Keratinocyte (primary cell): ENCODE measurements around the gene IFITM10. TPM values are rescaled to one million over a fixed set of nuclear protein-coding genes. Genes with fewer than 3 reads are reported as not detected.

ENCODE experiments used
- DNase-seq: peaks from one replicate; pipeline ENCODE4 v3.0.0-alpha.2; 2011; ENCODE audit warnings: low read depth, missing footprints, low spot score
- FAIRE-seq: peaks from 2 replicates; lab custom pipeline; 2011; peaks lifted over from hg19 to GRCh38; lab: Jason Lieb, UNC
- H2AFZ ChIP-seq: 2 replicates; pipeline ENCODE4 v1.6.0; 2012; ENCODE audit warnings: low read length, control low read depth, inconsistent platforms; ENCODE audit not compliant: control insufficient read depth
- H3K27ac ChIP-seq: 2 replicates; pipeline ENCODE4 v1.5.1; 2011; ENCODE audit warnings: low read length; ENCODE audit not compliant: control insufficient read depth, insufficient read depth
- H3K27me3 ChIP-seq: 3 replicates; pipeline ENCODE4 v1.6.0; 2011; ENCODE audit warnings: low read length; ENCODE audit not compliant: control insufficient read depth, insufficient read depth; ENCODE audit errors: extremely low read depth
- H3K36me3 ChIP-seq, 2 experiments: 2 replicates in 1 of 2; 3 replicates in 1 of 2; pipeline ENCODE4 v1.5.1; 2011; ENCODE audit warnings: low read length in 2 of 2, mild to moderate bottlenecking in 1 of 2; ENCODE audit not compliant: control insufficient read depth in 2 of 2, insufficient read depth in 2 of 2; ENCODE audit errors: extremely low read depth in 1 of 2
- H3K4me1 ChIP-seq: 3 replicates; pipeline ENCODE4 v1.5.1; 2011; ENCODE audit warnings: low read length; ENCODE audit not compliant: control insufficient read depth, insufficient read depth; ENCODE audit errors: extremely low read depth
- H3K4me2 ChIP-seq: 3 replicates; pipeline ENCODE4 v1.6.0; 2011; ENCODE audit warnings: low read depth, low read length; ENCODE audit not compliant: control insufficient read depth, insufficient read depth; ENCODE audit errors: extremely low read depth
- H3K4me3 ChIP-seq, 3 experiments: fragments of 200-600 bp in 1 of 3; sonication (generic) in 1 of 3; 2 replicates in 2 of 3; 3 replicates in 1 of 3; pipeline ENCODE4 v1.5.1; 2011 to 2016; ENCODE audit warnings: low read length in 3 of 3, mild to moderate bottlenecking in 3 of 3, control low read depth in 2 of 3, inconsistent platforms in 1 of 3, low read depth in 1 of 3, mixed read lengths in 1 of 3, mixed run types in 1 of 3, moderate library complexity in 1 of 3; ENCODE audit not compliant: control insufficient read depth in 2 of 3, insufficient read depth in 2 of 3; ENCODE audit errors: extremely low read depth in 1 of 3
- H3K79me2 ChIP-seq: 2 replicates; pipeline ENCODE4 v1.6.0; 2012; ENCODE audit warnings: low read length; ENCODE audit not compliant: control insufficient read depth, insufficient read depth
- H3K9ac ChIP-seq: 3 replicates; pipeline ENCODE4 v1.6.0; 2011; ENCODE audit warnings: low read length; ENCODE audit not compliant: control insufficient read depth, insufficient read depth; ENCODE audit errors: extremely low read depth
- H3K9me1 ChIP-seq: 3 replicates; pipeline ENCODE4 v1.6.0; 2011; ENCODE audit warnings: low read length; ENCODE audit not compliant: control insufficient read depth, insufficient read depth; ENCODE audit errors: extremely low read depth
- H3K9me3 ChIP-seq: 2 replicates; pipeline ENCODE4 v1.5.1; 2012; ENCODE audit warnings: low read depth, low read length; ENCODE audit not compliant: control insufficient read depth
- H4K20me1 ChIP-seq: 3 replicates; pipeline ENCODE4 v1.6.0; 2011; ENCODE audit warnings: low read length; ENCODE audit not compliant: control insufficient read depth, insufficient read depth; ENCODE audit errors: extremely low read depth
- CTCF ChIP-seq, 3 experiments: IDR thresholded peaks in 1 of 3; conservative IDR thresholded peaks in 1 of 3; optimal IDR thresholded peaks in 1 of 3; 2 replicates in 2 of 3; 3 replicates in 1 of 3; pipeline versions ENCODE3 to v1.5.1; 2011; ENCODE audit warnings: low read length in 3 of 3, mild to moderate bottlenecking in 3 of 3, moderate library complexity in 2 of 3, control low read depth in 1 of 3, inconsistent platforms in 1 of 3; ENCODE audit not compliant: insufficient read depth in 2 of 3; ENCODE audit errors: extremely low read depth in 1 of 3
- EZH2 ChIP-seq: IDR thresholded peaks from one replicate; pipeline ENCODE4 v1.6.1; 2012; ENCODE audit warnings: inconsistent platforms, mild to moderate bottlenecking, low read length, moderate library complexity
- dilution Hi-C: fragments of 300-500 bp; cut with MboI; formaldehyde crosslinking; loops from one replicate; pipeline ENCODE4 v1.7.0; 2020; ENCODE audit warnings: low sequenced_read_pairs; ENCODE audit not compliant: extremely low pct_ligation_motif_present
- polyA plus RNA-seq, 5 experiments: library from polyadenylated mRNA; depleted of rRNA in 3 of 5; stranded (reverse) in 3 of 5; stranded (forward) in 1 of 5; unstranded in 1 of 5; fragments of >200 nt; gene quantifications; 1 replicate in 1 of 5; 2 replicates in 3 of 5; 3 replicates in 1 of 5; pipeline versions ENCODE4 v1.2.1 to v1.2.3, GENCODE V29; 2011 to 2012; ENCODE audit warnings: missing spikeins in 2 of 5, low read depth in 1 of 5, low replicate concordance in 1 of 5

The IFITM10 gene
- polyA plus RNA-seq, 1 donor (not counting 4 experiments of a cell fraction or from before 2014, with no cell fraction given) = 0.14 TPM

GRCh38 chr11:1768141-1768469 is 17.7 kb upstream of the IFITM10 start:
- H3K27ac ChIP-seq = no peak overlapping the region

GRCh38 chr11:1767399-1768140 is 17.2 kb upstream of the IFITM10 start:
- no peaks in the 10 kb centered on the region for H3K9me1 ChIP-seq
- no peaks in the 10 kb centered on the region for H3K27me3 ChIP-seq
- H4K20me1 ChIP-seq = no peaks in the 10 kb centered on the region
- no peak for DNase-seq
- no peak overlapping the region for H3K9ac ChIP-seq
- dilution Hi-C loops = no loop called here
- FAIRE-seq = no peak
- TF ChIP-seq EZH2 (no peak), CTCF (optimal IDR thresholded peaks at IDR 0.05 in 1 of 3, IDR thresholded peaks at IDR 0.05 in 1 of 3, conservative IDR thresholded peaks at IDR 0.05 in 1 of 3; ENCODE audit: extremely low read depth in 1 of 3, insufficient read depth in 2 of 3, low read length in 3 of 3) (no peak)
- no peaks in the 10 kb centered on the region for H3K9me3 ChIP-seq
- H3K36me3 ChIP-seq = no peaks in the 10 kb centered on the region
- no peak overlapping the region for H3K4me3 ChIP-seq
- peaks cover 38% of the 10 kb centered on the region for H3K4me1 ChIP-seq
- H3K4me2 ChIP-seq = no peak overlapping the region
- H3K79me2 ChIP-seq = peaks cover 4% of the 10 kb centered on the region
- no peak overlapping the region for H3K27ac ChIP-seq
- no peak overlapping the region for H2AFZ ChIP-seq

More at GRCh38 chr11:1768141-1768469, 17.7 kb upstream of the IFITM10 start:
- Histone ChIP-seq H3K4me1 (peaks cover 35% of the 10 kb centered on the region), H3K9ac (no peak overlapping the region), H3K36me3 (no peaks in the 10 kb centered on the region), H3K4me2 (no peak overlapping the region), H4K20me1 (no peaks in the 10 kb centered on the region), H3K9me3 (no peaks in the 10 kb centered on the region), H3K79me2 (peaks cover 1% of the 10 kb centered on the region), H3K4me3 (no peak overlapping the region), H3K27me3 (no peaks in the 10 kb centered on the region), H2AFZ (no peak overlapping the region), H3K9me1 (no peaks in the 10 kb centered on the region)
- DNase-seq (no peak), FAIRE-seq (no peak)
- no peak for TF ChIP-seq EZH2
- TF ChIP-seq CTCF (optimal IDR thresholded peaks at IDR 0.05 in 1 of 3, IDR thresholded peaks at IDR 0.05 in 1 of 3, conservative IDR thresholded peaks at IDR 0.05 in 1 of 3; ENCODE audit: extremely low read depth in 1 of 3, insufficient read depth in 2 of 3, low read length in 3 of 3) = no peak
- dilution Hi-C loops = no loop called here
